ENCODE data around the gene WDR83. TPM values are rescaled to one million over a fixed set of nuclear protein-coding genes. Genes with fewer than 3 reads are reported as not detected.
"Not testable (repeated sequence)": the region's sequence is repeated elsewhere in the genome, so short reads cannot be mapped to it uniquely, and the experiment has no call there.

WDR83 gene
- total RNA-seq, 2 experiments from 2014 or later: 21.4 to 22.0 TPM

DNA sequence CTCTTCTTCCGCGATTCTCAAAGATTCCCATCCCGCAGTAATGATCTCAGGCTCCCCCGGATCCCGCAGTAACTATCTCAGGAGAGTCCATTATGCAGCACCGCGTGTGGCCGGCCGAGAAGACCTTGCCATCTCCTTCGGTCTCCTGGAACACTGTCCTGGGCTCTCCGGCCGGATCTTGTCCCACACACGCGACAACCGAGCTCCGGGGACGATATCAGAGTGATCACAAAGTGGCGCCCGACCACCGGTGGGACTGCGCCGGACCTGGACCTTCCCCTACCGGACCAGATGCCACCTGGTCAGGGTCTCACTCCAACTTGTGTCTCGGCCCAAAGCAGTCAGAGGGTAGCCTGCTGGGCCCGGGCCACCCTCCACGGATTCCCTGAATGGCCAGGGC is 24.1 kb upstream of the WDR83 start:
- Mint-ChIP-seq H3K27ac (no peak overlapping the region), H3K9me3 (ENCODE audit: low read depth) (no peaks in the 10 kb centered on the region), H3K4me3 (no peak overlapping the region), H3K4me1 (peaks cover 11% of the 10 kb centered on the region), H3K27me3 (no peaks in the 10 kb centered on the region), H3K36me3 (peaks cover 3% of the 10 kb centered on the region)
- DNase-seq: no peak
- ATAC-seq: no peak
- CTCF ChIA-PET: no interaction called here

DNA sequence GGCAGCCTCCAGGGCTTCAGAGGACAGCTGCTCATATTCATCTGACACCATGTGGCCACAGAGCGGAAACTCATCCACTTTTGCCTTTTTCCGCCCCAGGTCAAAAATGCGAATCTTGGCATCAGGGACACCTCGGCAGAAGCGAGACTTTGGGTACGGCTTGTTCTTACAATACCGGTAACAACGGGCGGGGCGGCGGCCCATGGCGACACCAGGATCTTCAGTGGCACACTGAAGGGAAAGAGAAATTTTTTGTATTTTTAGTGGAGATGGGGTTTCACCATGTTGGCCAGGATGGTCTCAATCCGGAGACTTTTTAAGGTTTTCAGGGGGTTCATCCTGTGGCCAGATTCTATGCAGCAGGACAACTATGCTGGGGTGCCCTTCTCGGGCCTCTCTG is 22.9 kb upstream of the WDR83 start:
- H3K27me3 Mint-ChIP-seq; H3K9me3 Mint-ChIP-seq (ENCODE audit: low read depth); CTCF ChIA-PET; H3K27ac Mint-ChIP-seq; DNase-seq; H3K4me3 Mint-ChIP-seq; H3K36me3 Mint-ChIP-seq; ATAC-seq: not testable (repeated sequence)
- peaks cover 11% of the 10 kb centered on the region for H3K4me1 Mint-ChIP-seq

DNA sequence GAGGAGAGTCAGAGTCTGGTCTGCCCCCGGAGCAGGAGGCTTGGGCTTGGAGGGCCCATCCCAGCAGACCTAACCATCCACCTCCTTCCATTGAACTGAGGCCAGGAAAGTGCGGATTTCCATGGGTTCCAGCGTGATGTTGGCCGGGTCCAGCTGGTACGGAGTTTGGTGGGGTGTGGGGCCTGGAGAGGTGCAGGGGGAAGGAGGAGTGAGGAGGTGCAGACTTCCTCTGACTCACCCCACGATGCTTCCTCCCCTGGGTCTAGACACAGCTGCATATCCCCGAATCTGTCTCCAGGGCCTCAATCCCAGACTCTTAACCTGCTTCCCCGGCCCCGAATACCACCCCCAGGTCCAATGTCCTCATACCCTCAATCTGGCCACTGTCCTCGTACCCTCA is 20.1 kb upstream of the WDR83 start:
- Mint-ChIP-seq H3K36me3 (peaks cover 23% of the 10 kb centered on the region), H3K4me1 (peaks cover 2% of the 10 kb centered on the region)

GRCh38 chr19:12647047-12647446 is 19.6 kb upstream of the WDR83 start:
- CTCF ChIA-PET: no interaction called here
- ATAC-seq: no peak
- Mint-ChIP-seq H3K27ac (no peak overlapping the region), H3K4me1 (peaks cover 2% of the 10 kb centered on the region), H3K27me3 (no peaks in the 10 kb centered on the region), H3K9me3 (ENCODE audit: low read depth) (no peaks in the 10 kb centered on the region), H3K4me3 (no peak overlapping the region), H3K36me3 (peaks cover 28% of the 10 kb centered on the region)
- no peak for DNase-seq

More for the DNA sequence above, 20.1 kb upstream of the WDR83 start:
- H3K27me3 Mint-ChIP-seq: no peaks in the 10 kb centered on the region
- no peak overlapping the region for H3K4me3 Mint-ChIP-seq
- DNase-seq: no peak
- no peak for ATAC-seq
- H3K9me3 Mint-ChIP-seq (ENCODE audit: low read depth): no peaks in the 10 kb centered on the region
- H3K27ac Mint-ChIP-seq: peak overlapping the region; percentile 3
- CTCF ChIA-PET: no interaction called here

- Mint-ChIP-seq H3K27me3 (no peaks in the 10 kb centered on the region), H3K4me3 (no peak overlapping the region), H3K27ac (no peak overlapping the region), H3K4me1 (peaks cover 2% of the 10 kb centered on the region), H3K36me3 (peaks cover 28% of the 10 kb centered on the region), H3K9me3 (ENCODE audit: low read depth) (no peaks in the 10 kb centered on the region)
- CTCF ChIA-PET: interaction anchor here (0.8 kb wide), 1 partner anchor 12 kb away, joined by 3 read pairs; no protein-coding TSS in a partner anchor
- ATAC-seq: peak; percentile 71
- no peak for DNase-seq
These were observed 19.0 kb upstream of the WDR83 start for GRCh38 chr19:12647490-12648071.

GRCh38 chr19:12648088-12648487 is 18.5 kb upstream of the WDR83 start:
- Mint-ChIP-seq H3K27me3 (no peaks in the 10 kb centered on the region), H3K27ac (no peak overlapping the region), H3K9me3 (ENCODE audit: low read depth) (no peaks in the 10 kb centered on the region), H3K4me3 (no peak overlapping the region), H3K4me1 (peaks cover 2% of the 10 kb centered on the region), H3K36me3 (peaks cover 28% of the 10 kb centered on the region)
- no peak for DNase-seq
- no peak for ATAC-seq
- CTCF ChIA-PET: interaction anchor here (0.8 kb wide), 1 partner anchor 13 kb away, joined by 3 read pairs; no protein-coding TSS in a partner anchor

DNA sequence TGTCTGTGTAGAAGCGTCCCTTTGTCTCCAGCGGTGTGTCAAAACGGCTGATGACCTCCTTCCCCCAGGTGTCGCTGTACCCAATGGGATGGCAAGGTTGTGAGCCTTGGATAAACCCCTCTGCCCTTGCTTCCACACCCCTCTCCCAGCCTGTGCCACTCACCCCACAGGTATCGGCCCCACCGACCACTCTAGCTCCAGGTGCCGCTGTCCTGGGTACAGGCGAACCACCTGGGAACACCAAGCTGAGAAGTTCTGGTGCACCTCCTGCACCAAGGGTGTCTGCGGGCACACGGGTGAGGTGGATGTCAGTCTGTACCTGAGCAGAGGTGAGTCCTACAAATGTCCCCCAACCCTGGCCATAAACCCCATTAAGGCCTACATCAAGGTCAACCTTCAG is 16.7 kb upstream of the WDR83 start:
- H3K4me3 Mint-ChIP-seq: no peak overlapping the region
- ATAC-seq (no peak), DNase-seq (no peak)
- H3K36me3 Mint-ChIP-seq: peaks cover 27% of the 10 kb centered on the region
- no peaks in the 10 kb centered on the region for H3K9me3 Mint-ChIP-seq (ENCODE audit: low read depth)
- H3K27me3 Mint-ChIP-seq: no peaks in the 10 kb centered on the region
- CTCF ChIA-PET: interaction anchor here (1.5 kb wide), 1 partner anchor 10 kb away, joined by 6 read pairs; no protein-coding TSS in a partner anchor
- peaks cover 2% of the 10 kb centered on the region for H3K4me1 Mint-ChIP-seq
- H3K27ac Mint-ChIP-seq: no peak overlapping the region

DNA sequence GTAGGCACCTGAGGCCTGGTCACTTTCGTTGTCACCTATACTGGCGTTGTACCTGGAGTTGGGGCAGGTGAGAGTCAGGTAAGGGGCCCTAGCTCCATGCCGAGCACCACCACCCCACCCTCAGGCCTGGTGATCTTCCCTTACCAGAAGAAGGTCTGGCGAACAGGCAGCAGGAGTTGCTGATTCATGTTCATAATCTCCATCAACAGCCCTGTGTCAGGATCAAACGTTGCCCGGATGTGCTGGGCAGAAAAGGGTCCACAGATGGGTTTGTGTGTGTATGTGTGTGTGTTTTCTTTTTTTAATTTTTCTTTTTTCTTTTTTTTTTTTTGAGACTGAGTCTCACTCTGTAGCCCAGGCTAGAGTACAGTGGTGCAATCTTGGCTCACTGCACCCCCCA is 14.4 kb upstream of the WDR83 start:
- no peak for DNase-seq

DNA sequence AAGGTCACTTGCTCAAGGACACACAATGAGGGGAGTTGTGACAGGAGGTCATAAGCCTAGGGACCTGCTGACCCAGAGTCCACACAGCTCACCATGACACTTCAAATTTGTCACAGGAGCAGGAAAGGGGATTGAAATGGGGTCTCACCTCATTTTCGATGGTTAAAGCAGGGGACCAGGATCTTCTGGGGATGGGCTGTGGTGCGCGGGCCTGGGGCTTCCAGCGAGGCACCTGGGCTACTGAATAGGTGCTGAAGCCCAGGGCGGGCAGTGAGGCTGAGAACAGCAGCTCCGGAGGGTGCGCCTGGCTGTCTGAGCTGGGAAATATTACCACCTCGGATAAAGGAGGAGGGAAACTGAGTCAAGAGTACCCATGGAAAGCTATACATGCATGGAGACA is 11.1 kb upstream of the WDR83 start:
- Mint-ChIP-seq H3K9me3 (ENCODE audit: low read depth) (no peaks in the 10 kb centered on the region), H3K27ac (no peak overlapping the region), H3K4me1 (no peaks in the 10 kb centered on the region), H3K4me3 (no peak overlapping the region), H3K36me3 (peaks cover 44% of the 10 kb centered on the region), H3K27me3 (no peaks in the 10 kb centered on the region)
- no peak for ATAC-seq
- no peak for DNase-seq
- CTCF ChIA-PET: interaction anchor here (0.8 to 1.3 kb wide), 3 partner anchors 19 to 91 kb away, joined by 3 read pairs; no protein-coding TSS in a partner anchor

More for the DNA sequence above, 14.4 kb upstream of the WDR83 start:
- CTCF ChIA-PET: interaction anchor here (1.9 kb wide), 1 partner anchor 12 kb away, joined by 8 read pairs; no protein-coding TSS in a partner anchor
- H3K27me3 Mint-ChIP-seq: no peaks in the 10 kb centered on the region
- peaks cover 47% of the 10 kb centered on the region for H3K36me3 Mint-ChIP-seq
- no peaks in the 10 kb centered on the region for H3K9me3 Mint-ChIP-seq (ENCODE audit: low read depth)
- H3K4me3 Mint-ChIP-seq: no peak overlapping the region
- no peak for ATAC-seq
- H3K4me1 Mint-ChIP-seq: peaks cover 2% of the 10 kb centered on the region
- no peak overlapping the region for H3K27ac Mint-ChIP-seq

DNA sequence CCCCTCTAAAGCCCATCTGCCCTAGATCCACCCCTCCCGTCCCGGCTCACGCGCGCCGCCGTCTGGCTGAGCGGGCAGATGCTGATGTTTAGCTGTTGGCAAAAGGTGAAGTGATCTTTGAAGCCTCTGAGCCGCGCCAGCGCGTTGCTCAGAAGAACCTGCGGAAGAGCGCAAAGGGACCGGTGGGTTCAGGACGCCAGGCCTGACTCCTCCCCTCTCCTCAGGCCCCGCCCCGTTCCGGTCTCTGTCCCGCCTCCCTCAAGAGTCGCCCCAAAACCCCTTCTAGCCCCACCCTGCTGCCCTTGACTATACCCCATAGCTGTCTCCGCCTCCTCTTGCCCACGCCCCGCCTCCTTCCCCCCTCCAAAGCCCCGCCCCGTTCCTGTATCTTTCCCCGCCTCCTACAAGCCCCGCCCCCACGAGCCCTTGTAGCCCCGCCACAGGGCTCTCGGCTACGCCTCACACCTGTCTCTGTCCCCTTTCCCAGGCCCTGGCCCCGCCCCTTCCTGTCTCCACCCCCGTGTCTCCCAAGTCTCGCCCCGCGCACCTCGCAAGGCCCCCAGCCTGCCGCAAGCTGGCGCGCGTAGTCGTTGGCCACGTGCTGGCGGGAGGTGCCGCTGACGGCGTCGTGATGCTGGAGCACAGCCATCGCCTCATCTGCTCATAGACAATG is 9.6 kb upstream of the WDR83 start:
- Mint-ChIP-seq H3K4me3 (no peak overlapping the region), H3K4me1 (no peaks in the 10 kb centered on the region), H3K36me3 (peaks cover 45% of the 10 kb centered on the region), H3K27me3 (no peaks in the 10 kb centered on the region), H3K27ac (no peak overlapping the region), H3K9me3 (ENCODE audit: low read depth) (no peaks in the 10 kb centered on the region)
- no peak for DNase-seq
- peak; percentile 57 for ATAC-seq
- CTCF ChIA-PET: interaction anchor here (0.6 to 1.2 kb wide), 2 partner anchors 17 to 325 kb away, joined by 3 read pairs; no protein-coding TSS in a partner anchor

- ATAC-seq (no peak), DNase-seq (no peak)
- H3K9me3 Mint-ChIP-seq (ENCODE audit: low read depth): no peaks in the 10 kb centered on the region
- H3K36me3 Mint-ChIP-seq: peaks cover 46% of the 10 kb centered on the region
- H3K4me1 Mint-ChIP-seq: no peaks in the 10 kb centered on the region
- no peak overlapping the region for H3K4me3 Mint-ChIP-seq
- no peak overlapping the region for H3K27ac Mint-ChIP-seq
- CTCF ChIA-PET: interaction anchor here (0.6 to 1.2 kb wide), 2 partner anchors 18 to 325 kb away, joined by 3 read pairs; no protein-coding TSS in a partner anchor
- H3K27me3 Mint-ChIP-seq: no peaks in the 10 kb centered on the region
These were observed 8.6 kb upstream of the WDR83 start for GRCh38 chr19:12657966-12658365.

- no peaks in the 10 kb centered on the region for H3K9me3 Mint-ChIP-seq (ENCODE audit: low read depth)
- peaks cover 49% of the 10 kb centered on the region for H3K36me3 Mint-ChIP-seq
- H3K4me3 Mint-ChIP-seq: no peak overlapping the region
- CTCF ChIA-PET: interaction anchor here (2.5 kb wide), 1 partner anchor 11 kb away, joined by 11 read pairs; no protein-coding TSS in a partner anchor
- DNase-seq: no peak
- ATAC-seq: no peak
- no peak overlapping the region for H3K27ac Mint-ChIP-seq
- peaks cover 20% of the 10 kb centered on the region for H3K4me1 Mint-ChIP-seq
- H3K27me3 Mint-ChIP-seq: no peaks in the 10 kb centered on the region
These were observed 5.6 kb upstream of the WDR83 start for GRCh38 chr19:12660980-12661379.

DNA sequence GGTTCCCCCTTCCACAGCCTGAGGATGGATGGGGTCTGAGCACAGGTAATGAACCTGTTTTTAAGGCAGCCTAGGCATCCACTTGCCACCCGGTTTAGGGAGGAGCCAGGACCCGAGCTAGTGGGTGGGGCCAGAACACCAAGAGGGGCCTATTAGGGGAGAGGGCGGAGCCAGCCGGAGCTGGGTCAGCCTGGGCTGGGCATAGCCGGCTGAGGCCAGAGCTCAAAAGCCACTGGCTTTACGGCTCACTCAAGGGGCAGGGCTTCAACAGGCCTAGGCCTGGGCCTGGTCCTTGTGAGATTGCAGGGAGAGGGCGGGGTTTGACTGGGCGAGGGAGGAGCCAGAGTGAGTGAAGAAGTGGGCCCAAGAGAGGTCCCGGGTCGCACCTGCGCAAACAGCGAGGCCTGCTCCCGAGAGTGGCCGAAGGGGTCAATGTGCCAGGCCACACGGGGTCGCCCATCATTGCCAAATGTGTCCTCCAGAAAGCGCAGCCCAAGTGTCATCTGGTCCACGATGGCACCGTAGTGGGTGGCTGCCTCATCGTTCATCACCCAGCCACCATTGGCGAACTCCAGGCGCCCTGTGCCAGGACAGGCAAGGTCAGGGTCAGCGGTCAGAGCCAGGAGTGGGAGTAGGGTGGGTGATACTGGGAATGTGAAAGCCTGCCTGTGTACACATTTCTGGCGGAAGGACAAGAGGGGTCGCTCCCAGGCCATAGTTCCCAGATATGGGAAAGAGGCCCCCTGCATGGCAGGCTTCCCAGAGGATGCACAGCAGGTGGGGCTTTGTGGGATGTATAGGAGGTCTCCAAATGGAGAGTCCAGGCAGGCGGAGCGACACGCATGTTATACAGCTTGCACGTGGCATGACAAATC is 2.0 kb upstream of the WDR83 start:
- ATAC-seq (no peak), DNase-seq (no peak)
- Mint-ChIP-seq H3K36me3 (peaks cover 30% of the 10 kb centered on the region), H3K9me3 (ENCODE audit: low read depth) (no peaks in the 10 kb centered on the region), H3K4me1 (peaks cover 43% of the 10 kb centered on the region), H3K27me3 (no peaks in the 10 kb centered on the region), H3K27ac (peak overlapping the region; percentile 74), H3K4me3 (peak overlapping the region; percentile 88)
- CTCF ChIA-PET: interaction anchor here (1.4 to 5.8 kb wide), 4 partner anchors 13 to 101 kb away, joined by 5 to 40 read pairs (median 17); no protein-coding TSS in a partner anchor
